Prostate gland (tissue), 2 donors: ENCODE results near the gene NUP210.

Experiments used
- POLR2A ChIP-seq: fragments of 450-650 bp; IDR thresholded peaks from one replicate; pipeline ENCODE4 v1.6.1; 2016; ENCODE audit warnings: antibody characterized with exemption, mild to moderate bottlenecking
- TF ChIP-seq, protein P1 (sequence below), 4 experiments: fragments of 200-600 bp in 2 of 4; fragments of 450-650 bp in 2 of 4; sonication (generic) in 2 of 4; IDR thresholded peaks; 1 replicate in 3 of 4; 2 replicates in 1 of 4; pipeline ENCODE4 v1.5.1; 2016 to 2019; ENCODE audit warnings: antibody characterized with exemption in 4 of 4, mild to moderate bottlenecking in 2 of 4, moderate library complexity in 2 of 4

DNA sequence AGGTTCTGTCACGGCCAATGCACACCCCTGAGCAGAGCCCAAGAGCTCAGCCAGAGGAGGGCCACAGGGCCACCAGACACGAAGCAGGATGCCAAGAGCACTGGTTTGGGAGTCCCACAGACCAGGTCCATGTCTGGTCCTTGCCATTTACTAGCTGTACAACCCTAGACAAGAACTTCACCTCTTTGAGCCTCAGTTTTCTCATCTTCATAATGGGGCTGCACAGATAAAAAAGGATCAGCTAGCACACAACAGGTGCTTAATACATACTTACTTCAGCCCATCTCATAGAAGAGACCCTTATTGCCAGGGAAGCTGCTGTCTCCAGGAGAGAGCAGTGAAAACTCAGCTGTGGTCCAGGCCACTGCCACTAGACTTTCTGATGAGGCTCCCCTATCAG lies 152.0 kb downstream of the NUP210 start:
- TF ChIP-seq, protein P1, sequence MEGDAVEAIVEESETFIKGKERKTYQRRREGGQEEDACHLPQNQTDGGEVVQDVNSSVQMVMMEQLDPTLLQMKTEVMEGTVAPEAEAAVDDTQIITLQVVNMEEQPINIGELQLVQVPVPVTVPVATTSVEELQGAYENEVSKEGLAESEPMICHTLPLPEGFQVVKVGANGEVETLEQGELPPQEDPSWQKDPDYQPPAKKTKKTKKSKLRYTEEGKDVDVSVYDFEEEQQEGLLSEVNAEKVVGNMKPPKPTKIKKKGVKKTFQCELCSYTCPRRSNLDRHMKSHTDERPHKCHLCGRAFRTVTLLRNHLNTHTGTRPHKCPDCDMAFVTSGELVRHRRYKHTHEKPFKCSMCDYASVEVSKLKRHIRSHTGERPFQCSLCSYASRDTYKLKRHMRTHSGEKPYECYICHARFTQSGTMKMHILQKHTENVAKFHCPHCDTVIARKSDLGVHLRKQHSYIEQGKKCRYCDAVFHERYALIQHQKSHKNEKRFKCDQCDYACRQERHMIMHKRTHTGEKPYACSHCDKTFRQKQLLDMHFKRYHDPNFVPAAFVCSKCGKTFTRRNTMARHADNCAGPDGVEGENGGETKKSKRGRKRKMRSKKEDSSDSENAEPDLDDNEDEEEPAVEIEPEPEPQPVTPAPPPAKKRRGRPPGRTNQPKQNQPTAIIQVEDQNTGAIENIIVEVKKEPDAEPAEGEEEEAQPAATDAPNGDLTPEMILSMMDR (IDR thresholded peaks at IDR 0.05) = no peak
- TF ChIP-seq POLR2A = no peak
